Keratinocyte (primary cell): Measurements from ENCODE around the gene PDE9A. TPM values are rescaled to one million over a fixed set of nuclear protein-coding genes. Genes with fewer than 3 reads are reported as not detected.

Source experiments
- DNase-seq: peaks from one replicate; pipeline ENCODE4 v3.0.0-alpha.2; 2011; ENCODE audit warnings: low read depth, missing footprints, low spot score
- FAIRE-seq: peaks from 2 replicates; lab custom pipeline; 2011; peaks lifted over from hg19 to GRCh38; lab: Jason Lieb, UNC
- H2AFZ ChIP-seq: 2 replicates; pipeline ENCODE4 v1.6.0; 2012; ENCODE audit warnings: low read length, control low read depth, inconsistent platforms; ENCODE audit not compliant: control insufficient read depth
- H3K27ac ChIP-seq: 2 replicates; pipeline ENCODE4 v1.5.1; 2011; ENCODE audit warnings: low read length; ENCODE audit not compliant: control insufficient read depth, insufficient read depth
- H3K27me3 ChIP-seq: 3 replicates; pipeline ENCODE4 v1.6.0; 2011; ENCODE audit warnings: low read length; ENCODE audit not compliant: control insufficient read depth, insufficient read depth; ENCODE audit errors: extremely low read depth
- H3K36me3 ChIP-seq, 2 experiments: 2 replicates in 1 of 2; 3 replicates in 1 of 2; pipeline ENCODE4 v1.5.1; 2011; ENCODE audit warnings: low read length in 2 of 2, mild to moderate bottlenecking in 1 of 2; ENCODE audit not compliant: control insufficient read depth in 2 of 2, insufficient read depth in 2 of 2; ENCODE audit errors: extremely low read depth in 1 of 2
- H3K4me1 ChIP-seq: 3 replicates; pipeline ENCODE4 v1.5.1; 2011; ENCODE audit warnings: low read length; ENCODE audit not compliant: control insufficient read depth, insufficient read depth; ENCODE audit errors: extremely low read depth
- H3K4me2 ChIP-seq: 3 replicates; pipeline ENCODE4 v1.6.0; 2011; ENCODE audit warnings: low read depth, low read length; ENCODE audit not compliant: control insufficient read depth, insufficient read depth; ENCODE audit errors: extremely low read depth
- H3K4me3 ChIP-seq, 3 experiments: fragments of 200-600 bp in 1 of 3; sonication (generic) in 1 of 3; 2 replicates in 2 of 3; 3 replicates in 1 of 3; pipeline ENCODE4 v1.5.1; 2011 to 2016; ENCODE audit warnings: low read length in 3 of 3, mild to moderate bottlenecking in 3 of 3, control low read depth in 2 of 3, inconsistent platforms in 1 of 3, low read depth in 1 of 3, mixed read lengths in 1 of 3, mixed run types in 1 of 3, moderate library complexity in 1 of 3; ENCODE audit not compliant: control insufficient read depth in 2 of 3, insufficient read depth in 2 of 3; ENCODE audit errors: extremely low read depth in 1 of 3
- H3K79me2 ChIP-seq: 2 replicates; pipeline ENCODE4 v1.6.0; 2012; ENCODE audit warnings: low read length; ENCODE audit not compliant: control insufficient read depth, insufficient read depth
- H3K9ac ChIP-seq: 3 replicates; pipeline ENCODE4 v1.6.0; 2011; ENCODE audit warnings: low read length; ENCODE audit not compliant: control insufficient read depth, insufficient read depth; ENCODE audit errors: extremely low read depth
- H3K9me1 ChIP-seq: 3 replicates; pipeline ENCODE4 v1.6.0; 2011; ENCODE audit warnings: low read length; ENCODE audit not compliant: control insufficient read depth, insufficient read depth; ENCODE audit errors: extremely low read depth
- H3K9me3 ChIP-seq: 2 replicates; pipeline ENCODE4 v1.5.1; 2012; ENCODE audit warnings: low read depth, low read length; ENCODE audit not compliant: control insufficient read depth
- H4K20me1 ChIP-seq: 3 replicates; pipeline ENCODE4 v1.6.0; 2011; ENCODE audit warnings: low read length; ENCODE audit not compliant: control insufficient read depth, insufficient read depth; ENCODE audit errors: extremely low read depth
- CTCF ChIP-seq, 3 experiments: IDR thresholded peaks in 1 of 3; conservative IDR thresholded peaks in 1 of 3; optimal IDR thresholded peaks in 1 of 3; 2 replicates in 2 of 3; 3 replicates in 1 of 3; pipeline versions ENCODE3 to v1.5.1; 2011; ENCODE audit warnings: low read length in 3 of 3, mild to moderate bottlenecking in 3 of 3, moderate library complexity in 2 of 3, control low read depth in 1 of 3, inconsistent platforms in 1 of 3; ENCODE audit not compliant: insufficient read depth in 2 of 3; ENCODE audit errors: extremely low read depth in 1 of 3
- EZH2 ChIP-seq: IDR thresholded peaks from one replicate; pipeline ENCODE4 v1.6.1; 2012; ENCODE audit warnings: inconsistent platforms, mild to moderate bottlenecking, low read length, moderate library complexity
- dilution Hi-C: fragments of 300-500 bp; cut with MboI; formaldehyde crosslinking; loops from one replicate; pipeline ENCODE4 v1.7.0; 2020; ENCODE audit warnings: low sequenced_read_pairs; ENCODE audit not compliant: extremely low pct_ligation_motif_present
- polyA plus RNA-seq, 5 experiments: library from polyadenylated mRNA; depleted of rRNA in 3 of 5; stranded (reverse) in 3 of 5; stranded (forward) in 1 of 5; unstranded in 1 of 5; fragments of >200 nt; gene quantifications; 1 replicate in 1 of 5; 2 replicates in 3 of 5; 3 replicates in 1 of 5; pipeline versions ENCODE4 v1.2.1 to v1.2.3, GENCODE V29; 2011 to 2012; ENCODE audit warnings: missing spikeins in 2 of 5, low read depth in 1 of 5, low replicate concordance in 1 of 5

The PDE9A gene
- polyA plus RNA-seq, 1 donor (not counting 4 experiments of a cell fraction or from before 2014, with no cell fraction given): 0.13 TPM

GRCh38 chr21:42746593-42747275, 93.3 kb downstream of the PDE9A start:
- no peak for FAIRE-seq
- dilution Hi-C loops: no loop called here
- H3K27ac ChIP-seq: no peak overlapping the region

GRCh38 chr21:42747276-42747701, 93.9 kb downstream of the PDE9A start:
- dilution Hi-C loops: no loop called here

More at GRCh38 chr21:42746593-42747275, 93.3 kb downstream of the PDE9A start:
- DNase-seq: no peak
- Histone ChIP-seq H3K27me3 (peaks cover 16% of the 10 kb centered on the region), H3K9me3 (no peaks in the 10 kb centered on the region), H3K9me1 (no peaks in the 10 kb centered on the region), H3K36me3 (no peaks in the 10 kb centered on the region), H3K4me3 (no peak overlapping the region), H3K79me2 (no peaks in the 10 kb centered on the region), H3K9ac (no peak overlapping the region), H2AFZ (no peak overlapping the region), H3K4me2 (no peak overlapping the region), H4K20me1 (no peaks in the 10 kb centered on the region), H3K4me1 (no peaks in the 10 kb centered on the region)
- TF ChIP-seq CTCF (optimal IDR thresholded peaks at IDR 0.05 in 1 of 3, IDR thresholded peaks at IDR 0.05 in 1 of 3, conservative IDR thresholded peaks at IDR 0.05 in 1 of 3; ENCODE audit: extremely low read depth in 1 of 3, insufficient read depth in 2 of 3, low read length in 3 of 3) (no peak), EZH2 (no peak)

More at GRCh38 chr21:42747276-42747701, 93.9 kb downstream of the PDE9A start:
- Histone ChIP-seq H3K9me1 (no peaks in the 10 kb centered on the region), H3K27ac (no peak overlapping the region), H3K36me3 (no peaks in the 10 kb centered on the region), H2AFZ (no peak overlapping the region), H3K27me3 (peaks cover 16% of the 10 kb centered on the region), H3K4me1 (no peaks in the 10 kb centered on the region), H3K4me2 (no peak overlapping the region), H3K79me2 (no peaks in the 10 kb centered on the region), H4K20me1 (no peaks in the 10 kb centered on the region), H3K4me3 (no peak overlapping the region), H3K9ac (no peak overlapping the region), H3K9me3 (no peaks in the 10 kb centered on the region)
- no peak for DNase-seq
- FAIRE-seq: no peak
- TF ChIP-seq EZH2 (no peak), CTCF (optimal IDR thresholded peaks at IDR 0.05 in 1 of 3, IDR thresholded peaks at IDR 0.05 in 1 of 3, conservative IDR thresholded peaks at IDR 0.05 in 1 of 3; ENCODE audit: extremely low read depth in 1 of 3, insufficient read depth in 2 of 3, low read length in 3 of 3) (no peak)
